IMR-90 (cell line): Measurements from ENCODE around the gene DNAJC25.

Source experiments
- FOS ChIP-seq: fragments of 150-350 bp; IDR thresholded peaks from 2 replicates; pipeline ENCODE4 v1.6.1; 2016; ENCODE audit warnings: low read depth, low read length
- TF ChIP-seq, protein P1 (sequence below): conservative IDR thresholded peaks from 2 replicates; pipeline ENCODE4 v1.5.1; 2012; ENCODE audit warnings: mild to moderate bottlenecking, low read depth, low read length, improper control_type of control experiment

DNA sequence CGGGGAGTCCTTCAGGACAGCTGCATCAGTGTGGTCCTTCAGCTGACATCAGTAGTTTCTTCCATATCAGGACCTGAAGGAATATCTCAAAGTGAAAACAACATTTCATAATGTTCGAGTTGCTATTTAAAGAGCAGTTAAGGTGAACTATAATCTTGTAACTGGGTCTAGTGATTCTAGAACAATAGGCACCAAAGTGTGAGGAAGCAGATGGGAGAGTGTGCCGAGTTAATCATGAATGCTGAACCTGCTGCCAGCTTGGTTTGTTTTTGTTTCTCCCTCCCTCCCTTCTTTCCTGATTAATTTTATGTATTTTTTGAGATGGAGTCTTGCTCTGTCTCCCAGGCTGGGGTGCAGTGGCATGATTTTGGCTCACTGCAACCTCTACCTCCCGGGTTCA lies 28.1 kb upstream of the DNAJC25 start:
- TF ChIP-seq, protein P1, sequence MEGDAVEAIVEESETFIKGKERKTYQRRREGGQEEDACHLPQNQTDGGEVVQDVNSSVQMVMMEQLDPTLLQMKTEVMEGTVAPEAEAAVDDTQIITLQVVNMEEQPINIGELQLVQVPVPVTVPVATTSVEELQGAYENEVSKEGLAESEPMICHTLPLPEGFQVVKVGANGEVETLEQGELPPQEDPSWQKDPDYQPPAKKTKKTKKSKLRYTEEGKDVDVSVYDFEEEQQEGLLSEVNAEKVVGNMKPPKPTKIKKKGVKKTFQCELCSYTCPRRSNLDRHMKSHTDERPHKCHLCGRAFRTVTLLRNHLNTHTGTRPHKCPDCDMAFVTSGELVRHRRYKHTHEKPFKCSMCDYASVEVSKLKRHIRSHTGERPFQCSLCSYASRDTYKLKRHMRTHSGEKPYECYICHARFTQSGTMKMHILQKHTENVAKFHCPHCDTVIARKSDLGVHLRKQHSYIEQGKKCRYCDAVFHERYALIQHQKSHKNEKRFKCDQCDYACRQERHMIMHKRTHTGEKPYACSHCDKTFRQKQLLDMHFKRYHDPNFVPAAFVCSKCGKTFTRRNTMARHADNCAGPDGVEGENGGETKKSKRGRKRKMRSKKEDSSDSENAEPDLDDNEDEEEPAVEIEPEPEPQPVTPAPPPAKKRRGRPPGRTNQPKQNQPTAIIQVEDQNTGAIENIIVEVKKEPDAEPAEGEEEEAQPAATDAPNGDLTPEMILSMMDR: no peak
- TF ChIP-seq FOS: no peak
